ENCODE data around the gene GINS2. TPM values are rescaled to one million over a fixed set of nuclear protein-coding genes. Genes with fewer than 3 reads are reported as not detected.
A peak's percentile ranks its signal among the peaks of the same experiment; 100 is the strongest.

The GINS2 gene
- total RNA-seq, 1 donor from 2014 or later = 1.4 TPM

DNA sequence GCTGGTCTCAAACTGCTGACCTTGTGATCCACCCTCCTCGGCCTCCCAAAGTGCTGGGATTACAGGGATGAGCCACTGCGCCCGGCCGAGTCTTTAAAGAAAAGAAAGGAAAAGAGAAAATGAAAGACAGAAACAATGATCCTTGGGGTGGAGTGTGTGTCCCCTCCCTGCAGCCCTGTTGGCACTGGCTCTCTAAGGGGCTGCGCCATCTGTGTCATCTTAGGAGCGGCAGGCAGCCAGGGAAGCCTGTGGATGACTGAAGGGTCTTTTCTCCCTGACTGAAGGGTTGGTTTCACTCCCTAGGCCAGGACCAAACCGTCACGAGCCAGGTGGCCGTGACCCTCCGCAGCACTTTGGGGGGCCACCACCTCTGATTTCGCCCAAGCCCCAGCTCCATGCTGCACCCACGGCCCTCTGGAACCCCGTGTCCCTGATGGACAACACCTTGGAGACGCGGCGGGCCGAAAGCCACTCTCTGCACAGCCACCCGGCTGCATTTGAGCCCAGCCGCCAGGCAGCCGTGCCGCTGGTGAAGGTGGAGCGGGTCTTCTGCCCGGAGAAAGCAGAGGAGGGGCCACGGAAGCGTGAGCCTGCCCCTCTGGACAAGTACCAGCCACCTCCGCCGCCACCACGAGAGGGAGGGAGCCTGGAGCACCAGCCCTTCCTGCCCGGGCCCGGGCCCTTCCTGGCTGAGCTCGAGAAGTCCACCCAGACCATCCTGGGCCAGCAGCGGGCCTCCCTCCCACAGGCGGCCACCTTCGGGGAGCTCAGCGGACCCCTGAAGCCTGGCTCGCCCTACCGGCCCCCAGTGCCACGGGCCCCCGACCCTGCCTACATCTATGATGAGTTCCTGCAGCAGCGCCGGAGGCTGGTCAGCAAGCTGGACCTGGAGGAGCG is 27.7 kb downstream of the GINS2 start:
- intact Hi-C loops (cut with DNase I) = no loop called here
- DNase-seq (ENCODE audit: missing footprints) (peak; percentile 53), ATAC-seq (no peak)

DNA sequence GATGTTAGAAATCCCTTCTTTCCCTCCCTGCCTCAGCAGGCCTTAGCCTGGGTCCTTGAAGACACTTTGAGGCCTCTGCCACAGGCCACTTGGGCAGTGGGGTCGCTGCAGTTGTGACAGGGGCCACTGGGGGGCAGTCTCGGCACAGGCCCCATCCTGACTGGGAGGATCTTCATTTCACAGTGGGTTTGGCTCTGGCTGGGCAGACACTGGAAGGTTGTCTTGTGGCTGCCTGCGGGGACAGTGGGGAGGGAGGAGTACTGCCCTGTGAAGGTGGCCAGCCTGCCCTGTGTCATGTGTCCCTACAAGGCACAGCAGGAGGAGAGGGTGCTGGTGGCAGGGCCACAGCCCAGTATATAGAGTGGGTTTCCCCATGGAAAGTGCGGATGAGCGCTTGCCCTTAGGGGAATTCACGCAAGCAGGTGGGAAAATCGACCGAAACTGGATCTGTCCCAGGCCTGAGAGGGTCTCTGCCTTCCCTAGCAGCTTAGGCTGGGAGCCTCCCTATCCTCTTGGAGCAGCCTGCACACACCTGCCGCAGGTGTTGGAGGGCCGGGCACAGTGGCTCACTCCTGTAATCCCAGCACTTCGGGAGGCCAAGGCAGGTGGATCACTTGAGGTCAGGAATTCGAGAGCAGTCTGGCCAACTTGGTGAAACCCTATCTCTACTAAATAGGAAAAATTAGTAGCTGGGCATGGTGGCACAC is 28.8 kb downstream of the GINS2 start:
- intact Hi-C loops (cut with DNase I) = loop anchor here (1.0 kb wide), 1 partner anchor 58 kb away; no protein-coding TSS in a partner anchor
- ATAC-seq (peak; percentile 91), DNase-seq (ENCODE audit: missing footprints) (peak; percentile 76)

DNA sequence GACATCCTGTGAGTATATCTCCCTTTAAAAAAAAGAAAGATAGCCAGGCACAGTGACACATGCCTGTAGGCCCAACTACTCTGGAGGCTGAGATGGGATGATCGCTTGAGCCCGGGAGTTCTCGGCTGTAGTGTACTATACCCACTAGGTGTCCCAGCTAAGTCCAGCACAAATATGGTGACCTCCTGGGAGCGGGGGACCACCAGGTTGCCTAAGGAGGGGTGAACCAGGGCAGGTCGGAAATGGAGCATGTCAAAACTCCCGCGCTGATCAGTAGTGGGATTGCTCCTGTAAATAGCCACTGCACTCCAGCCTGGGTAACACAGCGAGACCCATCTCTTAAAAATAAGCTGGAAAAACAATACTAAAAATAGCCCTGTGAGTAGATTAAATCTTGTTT is 29.4 kb downstream of the GINS2 start:
- ATAC-seq (no peak), DNase-seq (ENCODE audit: missing footprints) (no peak)
- intact Hi-C loops (cut with DNase I) = loop anchor here (1.0 kb wide), 1 partner anchor 59 kb away; no protein-coding TSS in a partner anchor

DNA sequence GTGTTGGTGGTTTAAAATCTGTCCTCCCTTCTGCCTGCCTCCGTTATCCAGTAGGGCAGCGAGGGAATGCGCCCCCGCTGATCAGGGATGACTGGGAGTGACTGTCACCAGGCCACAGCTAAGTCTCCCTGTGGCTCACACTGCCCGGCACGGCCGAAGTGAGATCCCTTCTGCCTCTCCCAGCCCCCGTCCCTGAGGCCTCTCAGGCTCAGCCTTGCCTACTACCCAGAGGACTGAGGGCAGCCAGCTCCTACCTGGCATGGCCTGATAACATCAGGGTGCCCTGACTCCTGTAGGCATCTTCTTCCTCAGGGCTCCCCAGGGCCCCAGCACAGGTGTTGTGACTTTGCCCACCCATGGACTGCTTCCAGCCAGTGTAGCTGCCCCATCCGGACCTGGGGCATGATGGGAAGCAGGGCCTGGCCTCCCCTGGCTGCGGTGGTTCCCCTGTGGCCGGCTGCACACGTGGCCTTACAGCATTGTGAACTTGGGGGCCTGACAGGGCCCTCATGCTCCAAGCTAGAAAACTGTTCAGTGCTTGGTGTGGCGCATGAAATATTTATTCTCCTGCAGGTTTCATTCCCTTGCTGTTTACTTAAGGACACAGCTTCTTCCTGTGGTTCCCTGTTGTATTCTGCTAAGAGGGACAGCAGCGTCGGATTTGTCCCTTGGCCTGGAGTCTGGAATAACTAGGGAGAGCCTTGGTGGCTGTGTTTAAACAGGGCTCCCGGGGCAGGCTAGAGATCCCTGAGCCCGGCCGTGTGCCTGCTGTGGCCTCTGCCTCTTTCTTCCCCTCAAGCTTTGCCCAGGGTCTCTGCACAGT is 30.0 kb downstream of the GINS2 start:
- peak; percentile 53 for DNase-seq (ENCODE audit: missing footprints)
- no peak for ATAC-seq
- intact Hi-C loops (cut with DNase I) = loop anchor here (1.0 kb wide), 1 partner anchor 60 kb away; no protein-coding TSS in a partner anchor

DNA sequence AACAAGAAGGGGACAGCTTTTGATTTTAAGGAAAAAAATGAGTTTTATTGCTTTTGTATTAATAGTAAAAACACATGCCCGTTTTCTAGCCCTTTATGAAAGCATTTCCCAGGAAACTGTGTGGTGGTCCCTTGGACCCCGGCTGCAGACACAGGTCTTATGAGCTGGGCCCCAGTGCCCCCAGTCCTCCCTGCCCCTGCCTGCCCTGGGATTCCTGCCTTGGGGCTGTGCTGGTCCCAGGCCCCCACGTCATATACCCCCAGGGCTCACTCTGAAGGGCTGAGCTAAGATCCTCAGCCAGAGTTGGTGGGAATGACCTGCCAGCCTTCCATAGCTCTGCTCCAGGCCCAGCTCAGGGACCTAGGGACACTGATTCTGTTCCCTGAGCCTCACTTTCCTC is 30.8 kb downstream of the GINS2 start:
- ATAC-seq = no peak
- no peak for DNase-seq (ENCODE audit: missing footprints)
- intact Hi-C loops (cut with DNase I) = no loop called here

DNA sequence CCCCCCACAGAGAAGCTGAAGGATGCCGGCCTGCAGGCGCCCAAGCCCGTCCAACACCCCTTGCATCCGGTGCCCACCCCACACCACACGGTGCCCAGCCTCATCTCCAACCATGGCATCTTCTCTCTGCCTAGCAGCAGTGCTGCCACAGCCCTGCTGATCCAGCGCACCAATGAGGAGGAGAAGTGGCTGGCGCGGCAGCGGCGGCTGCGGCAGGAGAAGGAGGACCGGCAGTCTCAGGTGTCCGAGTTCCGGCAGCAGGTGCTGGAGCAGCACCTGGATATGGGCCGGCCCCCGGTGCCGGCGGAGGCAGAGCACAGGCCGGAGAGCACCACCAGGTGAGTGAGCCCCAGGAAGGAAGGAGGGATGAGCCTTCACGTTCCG is 31.5 kb downstream of the GINS2 start:
- no peak for ATAC-seq
- intact Hi-C loops (cut with DNase I) = no loop called here
- peak; percentile 56 for DNase-seq (ENCODE audit: missing footprints)

DNA sequence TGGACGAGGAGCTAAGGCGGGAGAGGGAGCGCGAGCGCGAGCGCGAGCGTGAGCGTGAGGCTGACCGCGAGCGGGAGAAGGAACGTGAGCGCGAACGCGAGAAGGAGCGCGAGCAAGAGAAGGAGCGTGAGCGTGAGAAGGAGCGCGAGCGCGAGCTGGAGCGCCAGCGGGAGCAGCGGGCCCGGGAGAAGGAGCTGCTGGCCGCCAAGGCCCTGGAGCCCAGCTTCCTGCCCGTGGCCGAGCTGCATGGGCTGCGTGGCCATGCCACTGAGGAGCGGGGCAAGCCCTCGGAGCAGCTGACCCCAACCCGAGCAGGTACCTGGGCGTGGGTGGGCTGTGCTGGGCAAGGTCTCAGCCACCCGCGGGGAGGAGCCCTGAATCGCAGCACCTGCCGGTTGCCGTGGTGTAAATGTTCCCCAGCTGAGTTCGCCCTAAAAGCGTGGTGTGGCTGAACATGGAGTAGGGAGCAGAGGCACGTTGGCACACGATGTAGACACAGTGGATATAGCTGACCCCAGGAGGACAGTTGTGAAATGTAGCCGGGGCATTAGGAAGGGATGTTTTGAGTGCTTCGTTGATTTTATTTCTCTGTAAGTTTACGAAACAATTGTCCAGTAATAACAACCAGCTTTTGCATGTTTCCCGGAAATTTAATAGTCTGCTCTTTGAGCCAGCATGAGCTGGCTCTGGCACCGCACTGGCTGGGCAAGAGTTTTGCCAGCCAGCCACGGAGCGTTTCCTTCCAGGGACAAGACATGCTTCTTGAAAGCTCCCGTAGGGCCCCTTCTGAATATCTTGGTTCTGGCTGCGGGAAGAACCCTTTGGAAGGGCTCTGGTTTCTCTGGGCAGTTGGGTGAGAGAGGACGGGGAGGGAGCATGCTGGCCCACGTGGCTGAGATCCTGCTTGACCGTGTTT is 32.1 kb downstream of the GINS2 start:
- ATAC-seq (no peak), DNase-seq (ENCODE audit: missing footprints) (peak; percentile 46)
- intact Hi-C loops (cut with DNase I) = no loop called here

DNA sequence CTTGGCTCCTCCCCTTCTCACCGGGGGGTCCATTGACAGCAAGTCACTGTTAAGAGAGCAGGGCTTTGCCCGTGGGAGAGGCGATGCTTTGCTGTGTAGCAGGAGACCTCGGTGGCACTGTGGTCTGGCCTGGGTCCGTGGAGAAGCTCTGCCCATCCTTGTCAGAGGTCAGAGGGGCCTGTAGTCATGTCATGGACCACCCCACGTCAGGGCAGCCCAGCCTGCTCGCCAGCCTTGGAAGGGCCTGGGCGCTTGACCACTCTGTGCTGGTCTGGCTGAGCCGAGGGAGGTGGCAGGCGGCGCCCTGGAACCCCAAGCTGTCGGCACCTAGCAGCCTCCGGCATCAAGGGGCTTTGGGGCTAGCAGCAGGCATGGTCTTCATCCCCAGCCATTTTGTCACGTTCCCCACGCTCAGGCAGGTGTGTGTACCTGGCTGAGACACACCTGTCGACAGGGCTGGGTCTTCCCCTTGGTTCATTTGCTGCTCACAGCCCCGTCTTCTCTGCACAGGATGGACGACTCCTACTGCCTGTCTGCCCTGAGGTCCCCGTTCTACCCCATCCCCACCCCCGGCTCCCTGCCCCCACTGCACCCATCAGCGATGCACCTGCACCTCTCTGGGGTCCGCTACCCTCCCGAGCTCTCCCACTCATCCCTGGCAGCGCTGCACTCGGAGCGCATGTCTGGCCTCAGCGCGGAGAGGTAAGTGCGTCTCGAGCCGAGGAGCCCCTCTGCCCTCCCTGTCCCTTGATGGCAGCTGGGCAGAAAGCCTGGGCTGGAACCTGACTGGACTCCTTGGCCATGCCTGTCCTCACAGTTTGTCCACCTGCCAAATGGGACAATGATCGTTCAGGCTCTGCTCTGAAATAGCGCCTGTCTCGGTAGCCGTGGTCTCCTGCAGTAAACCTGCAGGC is 33.3 kb downstream of the GINS2 start:
- peak; percentile 57 for DNase-seq (ENCODE audit: missing footprints)
- intact Hi-C loops (cut with DNase I) = no loop called here
- ATAC-seq = no peak

DNA sequence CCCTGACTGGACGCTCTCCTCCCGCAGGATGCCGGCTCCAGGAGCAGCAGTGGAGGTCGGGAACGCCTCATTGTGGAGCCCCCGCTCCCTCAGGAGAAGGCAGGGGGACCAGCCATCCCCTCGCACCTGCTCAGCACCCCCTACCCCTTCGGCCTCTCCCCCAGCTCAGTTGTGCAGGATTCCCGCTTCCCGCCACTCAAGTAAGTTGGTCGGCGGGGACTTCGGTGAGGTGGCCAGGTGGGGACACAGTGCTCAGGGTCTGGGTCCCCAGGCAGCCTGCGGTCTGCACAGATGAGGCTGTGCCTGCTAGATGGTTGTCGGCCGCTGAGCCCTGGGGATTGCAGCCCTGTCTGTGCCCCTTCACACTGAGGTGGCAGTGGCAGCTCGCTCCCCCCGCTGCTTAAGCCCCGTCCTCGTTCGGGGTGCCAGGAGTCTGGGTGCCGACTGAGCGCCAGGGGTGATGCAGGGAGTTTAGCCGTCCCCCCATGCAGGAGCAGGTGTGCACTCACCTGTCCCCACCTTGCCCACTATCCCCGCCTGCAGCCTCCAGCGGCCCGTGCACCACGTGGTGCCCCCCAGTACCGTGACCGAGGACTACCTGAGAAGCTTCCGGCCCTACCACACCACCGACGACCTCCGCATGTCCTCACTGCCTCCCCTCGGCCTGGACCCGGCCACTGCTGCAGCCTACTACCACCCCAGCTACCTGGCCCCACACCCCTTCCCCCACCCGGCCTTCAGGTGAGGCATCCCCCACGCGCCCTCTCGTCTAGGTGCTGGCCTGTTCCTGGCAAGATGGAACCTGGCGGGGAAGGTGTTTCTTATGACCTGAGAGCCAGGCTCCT is 34.3 kb downstream of the GINS2 start:
- intact Hi-C loops (cut with DNase I) = no loop called here
- peak; percentile 54 for DNase-seq (ENCODE audit: missing footprints)

DNA sequence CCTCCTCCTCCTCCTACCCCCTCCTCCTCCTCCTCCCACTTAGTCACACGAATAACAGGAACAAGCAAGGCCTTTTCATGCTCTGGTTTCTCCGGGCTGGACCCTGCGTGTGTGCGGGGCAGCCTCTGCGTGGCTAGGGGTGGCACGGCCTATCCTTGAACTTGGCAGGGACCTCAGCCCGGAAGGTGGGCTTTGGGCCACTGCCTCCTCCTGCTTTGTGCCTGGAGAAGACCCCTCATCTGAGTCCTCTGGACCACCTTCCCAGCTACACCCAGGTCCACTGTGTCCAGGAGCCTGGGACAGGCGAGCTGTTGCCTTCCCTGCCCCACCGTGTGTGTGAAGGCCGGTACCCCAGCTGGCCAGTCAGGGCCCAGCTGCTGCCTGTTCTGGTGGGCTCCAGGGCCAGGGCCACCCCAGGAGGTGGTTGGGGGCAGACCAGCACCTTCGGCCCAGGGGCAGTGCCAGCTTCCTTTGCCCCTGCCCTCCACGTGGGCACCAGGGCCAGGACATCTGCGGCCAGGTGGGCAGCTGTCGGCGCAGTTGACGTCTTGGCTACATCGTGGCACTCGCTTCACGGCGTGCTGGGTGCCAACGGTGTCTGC is 35.4 kb downstream of the GINS2 start:
- DNase-seq (ENCODE audit: missing footprints) (peak; percentile 62), ATAC-seq (no peak)
- intact Hi-C loops (cut with DNase I) = no loop called here

More for the DNA sequence above, 34.3 kb downstream of the GINS2 start:
- no peak for ATAC-seq

DNA sequence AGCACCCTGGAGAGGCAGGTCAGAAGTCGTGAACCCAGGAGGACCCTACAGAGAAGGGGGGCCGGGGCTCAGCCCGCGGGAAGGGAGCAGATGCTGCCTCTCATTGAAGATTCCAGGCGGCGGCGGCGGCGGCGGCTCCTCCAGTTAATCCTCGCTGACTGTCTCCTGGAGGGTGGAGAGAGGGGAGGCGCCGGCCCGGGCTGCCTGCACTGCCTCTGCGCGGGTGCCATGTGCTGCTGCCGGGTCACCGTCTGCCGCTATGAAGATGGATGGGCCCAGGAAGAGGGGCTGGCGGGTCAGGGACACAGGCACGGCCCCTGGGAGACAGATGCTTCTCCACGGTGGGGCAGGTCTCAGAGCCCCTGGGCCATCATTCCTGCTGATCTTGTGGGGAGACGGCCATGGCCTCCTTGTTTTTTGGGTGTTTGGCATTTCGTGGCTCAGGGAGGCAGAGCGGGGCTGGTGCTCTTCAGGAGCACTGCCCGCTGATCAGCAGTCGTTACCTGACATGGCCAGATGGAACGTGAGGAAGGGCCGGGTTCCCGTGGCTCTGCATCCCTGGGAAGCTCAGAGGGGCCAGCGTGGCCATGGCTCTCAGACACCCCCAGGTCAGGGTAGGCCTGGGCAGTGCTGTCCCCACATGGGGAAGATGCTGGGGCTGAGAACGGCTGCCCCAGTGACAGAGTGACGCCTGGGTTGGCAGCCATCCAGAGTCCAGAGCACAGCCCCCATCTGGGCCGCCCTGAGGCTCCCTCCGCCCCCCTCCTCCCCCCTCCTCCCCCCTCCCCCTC is 36.1 kb downstream of the GINS2 start:
- DNase-seq (ENCODE audit: missing footprints) (peak; percentile 75), ATAC-seq (peak; percentile 61)
- intact Hi-C loops (cut with DNase I) = no loop called here

DNA sequence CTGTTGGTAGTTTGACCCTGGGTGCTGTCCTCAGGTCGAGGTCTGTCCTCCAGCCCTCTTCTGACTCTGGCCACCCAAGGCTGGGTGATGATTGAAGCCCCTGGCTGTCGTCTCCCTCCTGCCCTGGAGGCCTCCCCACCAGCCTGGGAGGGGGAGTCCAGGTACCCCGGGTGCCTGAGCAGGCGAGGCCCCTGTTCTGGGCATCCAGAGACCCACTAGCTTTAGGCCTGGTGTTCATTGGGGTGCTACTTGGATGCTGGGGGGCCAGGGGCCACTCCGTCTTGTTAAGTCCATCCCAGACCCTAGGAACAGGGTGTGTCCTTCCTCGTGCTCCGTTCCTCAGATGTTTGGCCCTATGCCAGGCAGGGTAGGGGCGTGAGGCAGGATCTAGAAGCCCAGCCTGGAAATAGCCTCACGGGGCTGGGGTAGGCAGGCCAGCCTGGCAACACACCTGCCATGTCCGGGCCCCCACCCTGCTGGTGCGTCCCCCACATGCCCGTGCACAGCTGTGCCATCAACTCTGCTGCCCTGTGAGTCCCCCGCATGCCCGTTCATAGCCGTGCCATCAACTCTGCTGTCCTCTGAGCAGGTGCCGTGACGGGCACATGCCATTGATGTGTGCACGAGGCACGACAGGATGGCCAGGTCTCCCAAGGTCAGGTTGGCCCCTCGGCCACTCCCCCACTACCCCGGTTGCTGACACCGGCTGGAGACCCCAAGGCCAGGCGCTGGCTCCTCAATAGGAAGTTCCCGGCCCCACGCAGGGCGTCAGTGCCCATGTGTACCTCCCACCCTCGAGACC is 36.9 kb downstream of the GINS2 start:
- ATAC-seq (peak; percentile 15), DNase-seq (ENCODE audit: missing footprints) (peak; percentile 56)
- intact Hi-C loops (cut with DNase I) = no loop called here

DNA sequence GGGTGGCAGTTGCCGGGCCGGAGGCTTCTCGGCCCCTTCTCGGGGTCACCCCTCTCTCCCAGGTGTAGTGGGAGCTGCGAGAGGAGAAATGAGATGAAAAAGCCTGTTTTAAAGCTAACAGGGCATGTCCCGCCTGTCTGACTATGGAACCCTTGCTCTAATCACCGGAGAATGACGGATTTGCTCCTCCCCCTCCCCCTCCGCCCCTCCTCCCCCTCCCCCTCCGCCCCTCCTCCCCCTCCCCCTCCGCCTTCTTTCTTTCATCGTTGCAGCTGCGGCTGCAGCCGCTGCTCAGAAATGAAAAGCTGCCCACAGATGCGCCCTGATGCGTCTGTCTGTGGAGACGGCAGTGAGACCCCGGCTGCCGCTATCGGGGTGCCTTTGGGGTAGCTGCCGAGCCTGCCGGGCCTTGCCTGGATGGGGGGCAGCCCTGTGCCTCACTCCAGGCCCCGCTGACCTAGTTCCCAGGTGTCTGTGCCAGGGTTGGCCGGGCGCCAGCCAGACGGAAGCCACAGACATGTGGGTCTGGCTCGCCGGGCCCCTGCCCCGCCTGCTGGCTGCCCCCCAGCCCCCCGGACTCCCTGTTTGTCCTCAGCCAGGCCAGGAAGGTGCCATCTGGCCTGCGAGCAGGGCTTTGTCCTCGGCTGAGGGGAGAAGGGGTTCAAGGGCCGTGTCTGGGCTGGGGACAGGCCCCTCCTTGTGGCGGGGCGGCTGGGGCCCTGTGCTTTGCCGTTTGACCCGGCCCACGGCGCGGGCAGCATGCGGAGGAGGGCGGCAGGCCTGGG is 37.7 kb downstream of the GINS2 start:
- intact Hi-C loops (cut with DNase I) = no loop called here
- no peak for ATAC-seq

More for the DNA sequence above, 37.7 kb downstream of the GINS2 start:
- peak; percentile 75 for DNase-seq (ENCODE audit: missing footprints)
